GM18517 (cell line): ENCODE results near the gene IL32.

Experiments
- ATAC-seq: cut with Tn5 transposase; IDR thresholded peaks from one replicate; pipeline ENCODE4 v1.9.1; 2021; ENCODE audit warnings: mild to moderate bottlenecking, moderate library complexity; ENCODE audit not compliant: unreplicated experiment

IL32 gene

DNA sequence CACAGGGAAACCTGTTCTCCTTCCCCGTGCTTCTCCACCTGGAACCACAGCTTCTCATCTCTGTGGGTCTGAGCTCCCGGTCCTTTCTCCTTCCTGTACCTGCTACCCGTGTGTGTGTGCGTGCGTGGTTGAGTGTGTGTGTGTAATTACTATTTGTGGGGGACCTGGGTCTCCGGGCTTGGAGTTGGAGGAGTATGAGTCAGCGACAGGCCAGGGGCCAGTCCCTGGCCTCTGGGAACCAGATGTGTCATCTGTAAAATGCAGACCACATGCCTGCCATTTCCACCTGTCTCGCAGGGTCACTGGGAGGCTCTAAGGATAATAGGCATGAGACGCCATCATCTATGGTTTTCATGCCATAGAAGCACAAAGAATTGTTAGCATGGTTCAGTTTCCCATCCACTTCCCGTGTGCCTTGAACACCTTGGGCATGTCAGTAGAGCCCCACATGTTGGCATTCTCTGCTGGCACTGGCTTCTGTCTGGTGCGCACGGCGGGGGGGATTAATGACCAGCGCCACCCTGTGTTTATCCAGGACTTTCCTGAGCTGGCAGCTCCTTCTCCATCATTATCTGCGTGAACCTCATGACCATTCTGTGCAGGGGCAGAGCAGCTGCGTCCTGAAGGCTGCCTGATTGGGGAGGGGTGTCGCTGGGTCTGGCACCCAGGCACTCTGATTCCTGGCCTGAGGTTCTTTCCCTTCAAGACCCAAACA, 48.5 kb downstream of the IL32 start:
- ATAC-seq: no peak

DNA sequence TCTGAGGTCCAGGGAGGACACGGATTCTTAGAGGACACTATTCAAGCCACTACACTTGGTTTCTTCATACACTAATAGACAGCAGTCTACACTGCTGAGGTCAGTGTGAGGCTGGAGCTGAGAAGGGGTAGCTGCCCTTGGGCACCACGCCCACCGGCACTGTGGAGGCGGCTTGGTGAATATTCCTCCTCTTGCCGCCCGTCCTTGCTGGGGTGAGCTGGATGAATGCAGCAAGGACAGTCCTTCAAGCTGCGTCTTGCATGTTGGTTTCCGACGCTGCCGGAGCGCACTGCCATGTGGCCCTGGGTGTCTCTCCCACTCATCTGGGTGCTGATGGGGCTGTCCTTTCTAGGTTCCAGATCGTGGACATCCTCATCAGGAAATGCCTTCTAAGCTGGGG, 49.6 kb downstream of the IL32 start:
- ATAC-seq: no peak

DNA sequence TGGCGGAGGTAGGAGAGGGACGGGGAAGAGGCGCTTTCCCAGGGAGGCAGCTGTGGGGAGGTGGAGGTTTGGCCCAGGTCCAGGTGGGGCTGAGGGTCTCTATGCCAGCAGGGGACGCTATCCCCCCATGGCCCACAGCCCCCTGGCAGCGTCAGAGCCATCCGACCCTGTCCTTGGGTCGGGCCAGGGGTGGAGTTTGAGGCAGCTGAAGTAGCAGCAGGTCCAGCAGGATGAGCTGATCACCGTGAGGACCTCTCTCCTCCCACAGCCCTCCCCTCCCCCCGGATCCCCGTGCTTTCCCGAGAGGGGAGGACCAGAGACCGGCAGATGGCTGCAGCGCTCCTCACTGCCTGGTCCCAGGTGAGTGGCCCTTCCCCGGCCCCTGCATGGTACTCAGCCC, 50.1 kb downstream of the IL32 start:
- ATAC-seq: no peak

DNA sequence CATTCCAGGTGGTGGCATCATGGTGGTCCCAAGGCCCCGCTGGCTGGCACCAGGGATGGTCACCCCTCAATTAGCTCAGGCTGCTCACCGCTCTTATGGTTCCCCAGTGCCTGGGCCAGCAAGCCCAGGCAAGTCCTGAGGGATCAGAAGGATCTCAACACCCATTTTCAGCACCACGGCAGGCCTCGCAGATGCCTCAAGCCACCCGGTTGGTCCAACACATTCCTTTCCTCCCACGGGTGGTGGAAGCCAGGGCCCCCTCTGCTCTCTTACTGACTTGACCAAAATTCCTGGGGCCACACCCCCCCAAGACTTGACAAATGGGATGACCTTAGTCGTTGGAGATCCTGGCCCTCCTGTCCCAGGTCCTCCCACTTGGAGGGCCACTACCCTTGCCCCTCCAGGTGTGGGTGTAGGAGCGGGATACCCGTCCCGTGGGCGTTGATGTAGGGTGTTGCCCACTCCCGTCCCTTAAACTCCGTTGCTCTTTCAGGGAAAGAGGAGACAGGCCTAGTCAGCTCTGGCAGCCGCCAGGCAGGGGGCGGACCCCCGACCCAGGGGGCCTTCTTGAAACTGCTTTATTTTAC, 52.9 kb downstream of the IL32 start:
- no peak for ATAC-seq

DNA sequence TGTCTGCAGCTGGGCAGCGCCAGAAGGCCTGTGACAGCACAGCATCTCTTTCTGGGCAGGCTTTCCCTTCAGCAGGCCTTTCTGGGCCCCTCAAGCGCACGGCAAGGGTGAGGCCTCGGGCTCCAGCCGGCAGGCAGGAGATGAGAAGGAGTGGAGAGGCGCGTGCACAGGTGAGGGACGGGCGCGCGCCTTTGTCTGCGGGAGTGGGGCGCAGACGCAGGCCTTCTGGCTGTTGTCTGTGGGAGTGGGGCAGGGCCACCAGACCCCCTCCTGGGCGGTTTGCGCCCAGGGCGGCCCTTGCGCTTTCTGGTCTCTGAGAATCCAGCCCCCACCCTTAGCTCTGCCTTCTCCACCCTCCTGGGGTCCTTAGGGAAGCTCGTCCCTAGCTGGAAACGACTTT, 53.4 kb downstream of the IL32 start:
- no peak for ATAC-seq
